Activated T-cell treated with anti-CD3 and anti-CD28 coated beads, Interleukin-2, amount 50 U/mL, for 72 hours (primary cell): ENCODE results near the gene TEX101. TPM values are rescaled to one million over a fixed set of nuclear protein-coding genes. Genes with fewer than 3 reads are reported as not detected.
"Not testable (repeated sequence)": the region's sequence is repeated elsewhere in the genome, so short reads cannot be mapped to it uniquely, and the experiment has no call there.

ENCODE experiments used
- ATAC-seq, 2 donors: fragments of 150-1000 bp; cut with Tn5 transposase; replicated peaks in 1 of 2; 2 replicates each; pipeline ENCODE4 v1.10.0; 2021; ENCODE audit warnings: moderate library complexity in 2 of 2, mild to moderate bottlenecking in 1 of 2
- DNase-seq, 2 donors: peaks; one replicate each; pipeline ENCODE4 v3.0.0; 2021 to 2022; ENCODE audit warnings: mixed read lengths in 1 of 2
- H3K27ac Mint-ChIP-seq: one replicate; pipeline ENCODE4 v1.8.0; 2022; ENCODE audit warnings: mild to moderate bottlenecking, moderate library complexity, mixed read lengths
- H3K27me3 Mint-ChIP-seq: one replicate; pipeline ENCODE4 v1.8.0; 2022; ENCODE audit warnings: low read depth, mixed read lengths
- H3K36me3 Mint-ChIP-seq, 2 donors: one replicate each; pipeline ENCODE4 v1.8.0; 2022; ENCODE audit warnings: mixed read lengths in 2 of 2, mild to moderate bottlenecking in 1 of 2; ENCODE audit not compliant: insufficient read depth in 2 of 2
- H3K4me1 Mint-ChIP-seq: one replicate; pipeline ENCODE4 v1.8.0; 2022; ENCODE audit warnings: low read depth, mixed read lengths
- H3K4me3 Mint-ChIP-seq, 2 donors: one replicate each; pipeline ENCODE4 v1.8.0; 2022; ENCODE audit warnings: mild to moderate bottlenecking in 2 of 2, mixed read lengths in 2 of 2, moderate library complexity in 2 of 2
- H3K9me3 Mint-ChIP-seq, 2 donors: one replicate each; pipeline ENCODE4 v1.8.0; 2022; ENCODE audit warnings: mixed read lengths in 2 of 2
- total RNA-seq, 2 donors: library from RNA; stranded (reverse); gene quantifications; one replicate each; pipeline ENCODE4 v1.2.3, GENCODE V29; 2022

The TEX101 gene
- total RNA-seq, result not detected

- Mint-ChIP-seq H3K36me3 (no peaks in the 10 kb centered on the region), H3K4me1 (no peaks in the 10 kb centered on the region), H3K27me3 (no peaks in the 10 kb centered on the region), H3K9me3 (no peaks in the 10 kb centered on the region), H3K27ac (no peak within 1 kb of the TSS), H3K4me3 (no peak within 1 kb of the TSS)
- ATAC-seq (no peak), DNase-seq (no peak)
Measured at GRCh38 chr19:43414554-43414953, at the start of gene TEX101. Gene TEX101 (plus strand): TSS chr19:43414890. CDS start chr19:43415920, 1,030 bp downstream.

GRCh38 chr19:43365677-43366076 lies 49.0 kb upstream of the TEX101 start:
- H3K27ac Mint-ChIP-seq, ATAC-seq, DNase-seq, H3K4me1 Mint-ChIP-seq, H3K4me3 Mint-ChIP-seq, H3K9me3 Mint-ChIP-seq, H3K27me3 Mint-ChIP-seq, H3K36me3 Mint-ChIP-seq: not testable (repeated sequence)

- H3K4me1 Mint-ChIP-seq, result no peaks in the 10 kb centered on the region
- H3K36me3 Mint-ChIP-seq, result no peaks in the 10 kb centered on the region
- H3K27me3 Mint-ChIP-seq, result peaks cover 5% of the 10 kb centered on the region
- H3K9me3 Mint-ChIP-seq, result no peaks in the 10 kb centered on the region
- H3K27ac Mint-ChIP-seq, result no peak overlapping the region
- no peak overlapping the region for H3K4me3 Mint-ChIP-seq
- ATAC-seq, result no peak
- no peak for DNase-seq
Measured at GRCh38 chr19:43367822-43368221, 46.9 kb upstream of the TEX101 start.

- H3K36me3 Mint-ChIP-seq, H3K27me3 Mint-ChIP-seq, H3K4me3 Mint-ChIP-seq, DNase-seq, H3K9me3 Mint-ChIP-seq, ATAC-seq, H3K4me1 Mint-ChIP-seq, H3K27ac Mint-ChIP-seq: not testable (repeated sequence)
Measured at GRCh38 chr19:43368897-43369296, 45.8 kb upstream of the TEX101 start.

DNA sequence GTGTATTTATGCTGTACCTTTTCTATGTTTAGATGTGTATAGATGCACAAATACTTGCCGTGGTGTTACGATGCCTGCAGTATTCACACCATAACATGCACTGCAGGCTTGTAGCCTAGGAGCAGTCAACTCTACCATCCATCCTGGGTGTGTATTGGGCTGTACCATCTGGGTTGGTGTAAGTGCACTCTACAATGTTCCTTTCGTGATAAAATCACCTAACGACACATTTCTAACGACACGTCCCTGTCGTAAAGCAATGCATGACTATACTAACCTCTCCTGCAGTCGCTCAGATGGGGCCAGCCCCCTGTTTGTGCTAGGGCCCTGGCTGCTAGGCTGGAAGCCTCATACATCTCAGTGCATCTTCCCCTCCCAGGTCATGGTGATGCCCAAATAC lies 42.8 kb upstream of the TEX101 start:
- Mint-ChIP-seq H3K4me3 (no peak overlapping the region), H3K27me3 (peaks cover 5% of the 10 kb centered on the region), H3K9me3 (no peaks in the 10 kb centered on the region), H3K27ac (no peak overlapping the region), H3K4me1 (no peaks in the 10 kb centered on the region), H3K36me3 (no peaks in the 10 kb centered on the region)
- no peak for ATAC-seq
- no peak for DNase-seq

DNA sequence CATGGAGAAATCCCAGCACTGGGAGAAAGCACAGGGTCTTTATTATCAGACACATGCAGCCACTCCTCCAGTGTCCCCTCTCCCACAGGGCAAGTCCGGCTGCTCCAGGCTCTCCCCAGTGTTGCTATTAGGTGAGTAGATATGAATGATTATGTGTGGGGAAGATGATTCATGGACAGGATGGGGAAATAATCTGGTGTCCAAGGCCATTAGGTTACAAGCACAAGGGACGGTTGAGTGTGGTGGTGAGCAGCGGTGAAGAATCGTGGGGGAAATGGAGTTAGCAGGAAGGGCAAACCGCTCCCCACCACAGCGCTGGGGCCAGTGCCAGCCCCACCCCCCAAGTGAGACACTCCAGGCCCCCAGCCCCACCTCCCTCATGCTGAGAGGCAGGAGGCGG lies 42.2 kb upstream of the TEX101 start:
- Mint-ChIP-seq H3K27ac (no peak overlapping the region), H3K4me1 (no peaks in the 10 kb centered on the region), H3K9me3 (no peaks in the 10 kb centered on the region), H3K36me3 (no peaks in the 10 kb centered on the region), H3K4me3 (no peak overlapping the region), H3K27me3 (peaks cover 5% of the 10 kb centered on the region)
- DNase-seq (no peak), ATAC-seq (no peak)

- H3K27ac Mint-ChIP-seq, H3K27me3 Mint-ChIP-seq, DNase-seq, H3K4me1 Mint-ChIP-seq, H3K36me3 Mint-ChIP-seq, H3K9me3 Mint-ChIP-seq, ATAC-seq, H3K4me3 Mint-ChIP-seq: not testable (repeated sequence)
Measured at GRCh38 chr19:43377624-43378023, 37.1 kb upstream of the TEX101 start.

DNA sequence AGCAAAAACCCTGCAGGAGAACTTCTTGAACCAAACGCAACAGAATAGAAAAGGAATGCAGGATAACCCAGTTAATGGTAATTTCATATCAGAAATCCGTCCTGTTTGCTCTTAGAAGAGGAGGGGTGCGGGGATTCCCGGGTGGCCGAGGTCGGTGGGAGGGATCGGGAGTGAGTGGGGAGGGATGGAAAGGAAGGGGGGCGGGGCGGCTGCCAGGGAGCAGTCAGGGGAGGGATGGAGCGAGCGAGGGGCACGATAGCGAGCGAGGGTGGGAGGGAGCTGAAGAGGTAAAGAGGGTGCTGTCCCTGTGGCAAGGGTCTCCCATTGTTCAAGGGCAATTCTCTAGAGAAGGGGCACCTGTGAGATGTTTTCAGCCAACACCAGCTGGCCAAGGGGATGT lies 34.7 kb upstream of the TEX101 start:
- no peaks in the 10 kb centered on the region for H3K36me3 Mint-ChIP-seq
- no peaks in the 10 kb centered on the region for H3K9me3 Mint-ChIP-seq
- no peak overlapping the region for H3K27ac Mint-ChIP-seq
- H3K4me3 Mint-ChIP-seq, result no peak overlapping the region
- DNase-seq (no peak), ATAC-seq (no peak)
- no peaks in the 10 kb centered on the region for H3K27me3 Mint-ChIP-seq
- no peaks in the 10 kb centered on the region for H3K4me1 Mint-ChIP-seq

DNA sequence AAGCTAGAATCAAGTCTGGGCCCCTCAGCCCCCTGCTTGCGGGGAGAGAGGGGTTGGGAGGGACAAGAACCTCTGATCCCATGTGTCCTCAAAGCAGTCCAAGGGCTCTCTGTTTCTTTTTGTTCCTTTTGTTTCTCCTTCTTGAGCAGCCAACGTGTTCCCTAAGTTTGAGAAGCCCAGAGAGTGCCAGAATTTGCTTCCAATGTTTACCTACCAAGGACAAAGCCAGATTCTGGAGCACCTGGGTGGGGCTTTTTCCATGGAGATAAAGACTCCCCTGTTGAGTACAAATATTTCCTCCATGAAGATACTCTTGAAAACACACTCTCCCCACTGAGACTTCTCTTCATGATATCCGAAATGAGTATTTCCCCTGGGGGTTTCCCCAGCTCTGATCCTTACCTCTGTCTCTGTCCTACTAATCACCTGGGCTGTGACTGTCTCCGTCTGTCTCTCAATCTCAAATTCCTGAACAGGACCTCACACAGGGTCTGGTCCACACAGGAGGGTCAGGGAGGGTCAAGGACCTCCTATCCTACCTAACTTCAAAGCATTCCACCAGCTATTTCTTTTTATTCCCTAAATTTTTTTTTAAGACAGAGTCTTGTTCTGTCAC lies 33.8 kb upstream of the TEX101 start:
- peak in 1 of 2 donors; percentile 38 for ATAC-seq
- DNase-seq, result no peak
- Mint-ChIP-seq H3K27ac (no peak overlapping the region), H3K27me3 (no peaks in the 10 kb centered on the region), H3K4me1 (no peaks in the 10 kb centered on the region), H3K9me3 (no peaks in the 10 kb centered on the region), H3K4me3 (no peak overlapping the region), H3K36me3 (no peaks in the 10 kb centered on the region)

- not testable (repeated sequence) for H3K36me3 Mint-ChIP-seq, DNase-seq, H3K27ac Mint-ChIP-seq, H3K9me3 Mint-ChIP-seq, H3K4me3 Mint-ChIP-seq, H3K4me1 Mint-ChIP-seq, ATAC-seq, H3K27me3 Mint-ChIP-seq
Measured at GRCh38 chr19:43382586-43383216, 32.0 kb upstream of the TEX101 start.

- not testable (repeated sequence) for DNase-seq, H3K27me3 Mint-ChIP-seq, H3K4me3 Mint-ChIP-seq, H3K4me1 Mint-ChIP-seq, H3K36me3 Mint-ChIP-seq, H3K27ac Mint-ChIP-seq, H3K9me3 Mint-ChIP-seq, ATAC-seq
Measured at GRCh38 chr19:43383254-43383653, 31.4 kb upstream of the TEX101 start.

DNA sequence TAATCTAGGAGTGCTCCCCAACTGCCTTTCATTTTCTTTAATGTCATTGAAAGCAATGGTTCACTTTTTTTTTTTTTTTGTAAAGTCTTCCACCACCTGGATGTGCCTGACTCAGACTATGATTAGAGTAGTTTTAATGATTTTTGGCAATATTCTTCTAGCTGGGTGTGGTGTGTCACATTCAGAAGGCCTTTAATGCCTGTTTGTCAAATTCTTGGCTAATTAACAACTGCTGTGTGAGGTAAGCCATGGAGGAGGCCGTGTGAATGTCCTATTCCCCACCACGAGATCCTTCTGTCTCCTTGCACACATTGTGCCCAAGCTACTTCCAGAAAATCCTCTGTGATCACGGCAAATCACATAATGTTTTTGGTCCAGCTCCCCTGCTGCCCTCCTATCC lies 30.9 kb upstream of the TEX101 start:
- H3K9me3 Mint-ChIP-seq, ATAC-seq, H3K36me3 Mint-ChIP-seq, H3K27ac Mint-ChIP-seq, H3K4me3 Mint-ChIP-seq, H3K27me3 Mint-ChIP-seq, DNase-seq, H3K4me1 Mint-ChIP-seq: not testable (repeated sequence)

DNA sequence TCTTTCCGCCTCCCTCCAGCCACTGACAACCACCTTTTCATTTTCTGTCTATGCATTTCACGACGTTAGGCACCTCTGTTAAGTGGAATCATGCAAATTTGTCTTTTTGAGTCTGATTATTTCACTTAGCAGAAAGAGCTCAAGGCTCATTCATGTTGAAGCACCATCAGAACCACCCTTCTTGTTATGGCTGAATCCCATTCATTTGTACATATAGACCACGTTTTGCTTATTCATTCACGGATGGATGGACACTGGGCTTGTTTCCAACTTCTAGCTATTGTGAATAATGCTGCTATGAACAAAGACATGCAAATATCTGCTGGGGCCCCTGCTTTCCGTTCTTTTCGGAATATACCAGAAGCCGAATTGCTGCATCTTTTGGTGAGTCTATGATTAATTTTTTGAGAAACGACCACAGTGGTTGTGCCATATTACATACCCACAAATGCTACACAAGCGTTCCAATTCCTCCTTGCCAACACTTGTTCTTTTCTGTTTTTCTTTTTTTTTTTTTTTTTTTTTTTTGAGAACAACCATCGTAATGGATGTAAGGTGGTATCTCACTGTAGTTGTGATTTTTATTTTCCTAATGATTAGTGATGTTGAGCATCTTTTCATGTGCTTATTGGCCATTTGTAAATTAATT lies 23.7 kb upstream of the TEX101 start:
- H3K36me3 Mint-ChIP-seq, H3K9me3 Mint-ChIP-seq, H3K4me1 Mint-ChIP-seq, ATAC-seq, H3K27ac Mint-ChIP-seq, DNase-seq, H3K4me3 Mint-ChIP-seq: not testable (repeated sequence)
- peaks cover 29% of the 10 kb centered on the region for H3K27me3 Mint-ChIP-seq

DNA sequence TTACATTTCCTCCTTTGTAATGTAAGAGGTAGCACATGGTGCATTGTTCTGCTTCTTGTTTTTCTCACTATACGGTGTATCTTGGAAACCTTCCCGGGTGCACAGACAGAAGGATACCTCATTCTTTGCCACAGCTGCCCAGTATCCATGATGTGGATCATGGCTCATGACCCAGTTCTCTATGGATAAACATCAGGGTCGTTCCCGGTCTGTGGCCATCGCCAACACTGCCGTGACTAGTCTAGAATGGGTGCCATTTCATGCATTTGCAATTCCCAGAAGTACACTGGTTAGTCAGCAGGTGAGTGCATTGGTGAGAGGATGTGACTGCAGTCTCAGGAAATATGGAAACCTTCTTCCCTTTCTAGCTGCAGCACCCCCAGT lies 23.1 kb upstream of the TEX101 start:
- H3K4me1 Mint-ChIP-seq, ATAC-seq, H3K36me3 Mint-ChIP-seq, H3K4me3 Mint-ChIP-seq, H3K9me3 Mint-ChIP-seq, H3K27ac Mint-ChIP-seq, DNase-seq: not testable (repeated sequence)
- H3K27me3 Mint-ChIP-seq, result peaks cover 29% of the 10 kb centered on the region
